ENCODE measurements around the gene BAZ1B. TPM values are rescaled to one million over a fixed set of nuclear protein-coding genes. Genes with fewer than 3 reads are reported as not detected.

The BAZ1B gene
- total RNA-seq, 1 experiment from 2014 or later = 66.3 TPM

DNA sequence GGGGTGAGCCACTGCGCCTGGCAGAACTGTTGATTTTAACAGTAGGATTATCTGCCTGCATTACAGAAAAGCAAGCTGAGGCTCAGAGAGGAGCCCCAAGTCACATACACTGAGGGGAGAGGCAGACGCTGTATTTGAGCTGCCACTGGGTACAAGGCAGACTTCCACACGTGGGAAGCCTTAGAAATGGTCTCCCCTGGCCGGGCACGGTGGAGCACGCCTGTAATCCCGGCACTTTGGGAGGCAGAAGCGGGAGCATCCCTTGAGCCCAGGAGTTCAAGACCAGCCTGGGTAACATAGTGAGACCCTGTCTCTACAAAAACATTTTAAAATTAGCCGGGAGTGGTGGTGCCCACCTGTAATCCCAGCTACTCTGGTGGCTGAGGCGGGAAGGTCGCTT, 89.4 kb downstream of the BAZ1B start (continued):
- TF ChIP-seq HMGXB4 (CRISPR knock-in tag; IDR thresholded peaks at IDR 0.05) (0 out of 2 replicates have a peak, but pooled peaks have one; percentile 30), TCF7 (CRISPR knock-in tag; IDR thresholded peaks at IDR 0.05; ENCODE audit: low read depth) (no peak), RORB (CRISPR knock-in tag; IDR thresholded peaks at IDR 0.05) (no peak), GRHL2 (CRISPR knock-in tag; IDR thresholded peaks at IDR 0.05; ENCODE audit: insufficient replicate concordance, severe bottlenecking) (no peak)

- no peaks in the 10 kb centered on the region for H3K9me3 Mint-ChIP-seq
- ATAC-seq (no peak), DNase-seq (ENCODE audit: low spot score) (peak; percentile 16)
- H3K27ac Mint-ChIP-seq = no peak overlapping the region
- H3K4me1 Mint-ChIP-seq = peaks cover 4% of the 10 kb centered on the region; the same call in 1 of the 2 replicates
- H3K27me3 Mint-ChIP-seq (ENCODE audit: low read depth) = peaks cover 14% of the 10 kb centered on the region
- ChIA-PET CTCF (interaction anchor here (1.7 to 4.3 kb wide), 2 partner anchors 88 to 107 kb away, joined by 5 to 22 read pairs; no protein-coding TSS in a partner anchor), POLR2A (no interaction called here)
- no peak overlapping the region for H3K4me3 Mint-ChIP-seq
- no peaks in the 10 kb centered on the region for H3K36me3 Mint-ChIP-seq
- TF ChIP-seq, protein P1, sequence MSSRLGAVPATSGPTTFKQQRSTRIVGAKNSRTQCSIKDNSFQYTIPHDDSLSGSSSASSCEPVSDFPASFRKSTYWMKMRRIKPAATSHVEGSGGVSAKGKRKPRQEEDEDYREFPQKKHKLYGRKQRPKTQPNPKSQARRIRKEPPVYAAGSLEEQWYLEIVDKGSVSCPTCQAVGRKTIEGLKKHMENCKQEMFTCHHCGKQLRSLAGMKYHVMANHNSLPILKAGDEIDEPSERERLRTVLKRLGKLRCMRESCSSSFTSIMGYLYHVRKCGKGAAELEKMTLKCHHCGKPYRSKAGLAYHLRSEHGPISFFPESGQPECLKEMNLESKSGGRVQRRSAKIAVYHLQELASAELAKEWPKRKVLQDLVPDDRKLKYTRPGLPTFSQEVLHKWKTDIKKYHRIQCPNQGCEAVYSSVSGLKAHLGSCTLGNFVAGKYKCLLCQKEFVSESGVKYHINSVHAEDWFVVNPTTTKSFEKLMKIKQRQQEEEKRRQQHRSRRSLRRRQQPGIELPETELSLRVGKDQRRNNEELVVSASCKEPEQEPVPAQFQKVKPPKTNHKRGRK (CRISPR knock-in tag; IDR thresholded peaks at IDR 0.05; ENCODE audit: borderline replicate concordance) = no peak
- TF ChIP-seq ZNF138 (CRISPR knock-in tag; conservative IDR thresholded peaks at IDR 0.05) (no peak), TCF7 (CRISPR knock-in tag; IDR thresholded peaks at IDR 0.05; ENCODE audit: low read depth) (no peak), HMGA2 (CRISPR knock-in tag; IDR thresholded peaks at IDR 0.05) (no peak), USF2 (CRISPR knock-in tag; IDR thresholded peaks at IDR 0.05) (no peak), ESRRA (CRISPR knock-in tag; IDR thresholded peaks at IDR 0.05; ENCODE audit: borderline replicate concordance) (no peak), USF1 (CRISPR knock-in tag; IDR thresholded peaks at IDR 0.05) (no peak), ZBTB43 (CRISPR knock-in tag; IDR thresholded peaks at IDR 0.05) (no peak), ZNF263 (CRISPR knock-in tag; IDR thresholded peaks at IDR 0.05; ENCODE audit: low read depth) (no peak), NR3C1 (CRISPR knock-in tag; conservative IDR thresholded peaks at IDR 0.05; ENCODE audit: low read depth) (no peak), CREB1 (CRISPR knock-in tag; IDR thresholded peaks at IDR 0.05) (no peak), NR1H2 (CRISPR knock-in tag; IDR thresholded peaks at IDR 0.05) (no peak)
- TF ChIP-seq, protein P2, sequence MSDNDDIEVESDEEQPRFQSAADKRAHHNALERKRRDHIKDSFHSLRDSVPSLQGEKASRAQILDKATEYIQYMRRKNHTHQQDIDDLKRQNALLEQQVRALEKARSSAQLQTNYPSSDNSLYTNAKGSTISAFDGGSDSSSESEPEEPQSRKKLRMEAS (CRISPR knock-in tag; IDR thresholded peaks at IDR 0.05) = no peak
Observed at GRCh38 chr7:73431041-73431835, 90.9 kb downstream of the BAZ1B start.

Data from WTC11 (cell line).